SU-DHL-6 (cell line): ENCODE data around the gene ATP1B2.

Source experiments
- CTCF ChIP-seq: fragments of 200-600 bp; sonication (generic); IDR thresholded peaks from one replicate; pipeline ENCODE4 v1.5.1; 2017; ENCODE audit warnings: antibody characterized with exemption, mild to moderate bottlenecking, low read length, moderate library complexity; ENCODE audit not compliant: insufficient read depth, poor library complexity, severe bottlenecking
- EZH2phosphoT487 ChIP-seq: fragments of 200-600 bp; sonication (generic), shearing (Covaris generic); conservative IDR thresholded peaks from 2 replicates; pipeline ENCODE4 v1.6.1; 2018; ENCODE audit warnings: mild to moderate bottlenecking, antibody characterized with exemption, low read length, moderate library complexity, mixed read lengths

DNA sequence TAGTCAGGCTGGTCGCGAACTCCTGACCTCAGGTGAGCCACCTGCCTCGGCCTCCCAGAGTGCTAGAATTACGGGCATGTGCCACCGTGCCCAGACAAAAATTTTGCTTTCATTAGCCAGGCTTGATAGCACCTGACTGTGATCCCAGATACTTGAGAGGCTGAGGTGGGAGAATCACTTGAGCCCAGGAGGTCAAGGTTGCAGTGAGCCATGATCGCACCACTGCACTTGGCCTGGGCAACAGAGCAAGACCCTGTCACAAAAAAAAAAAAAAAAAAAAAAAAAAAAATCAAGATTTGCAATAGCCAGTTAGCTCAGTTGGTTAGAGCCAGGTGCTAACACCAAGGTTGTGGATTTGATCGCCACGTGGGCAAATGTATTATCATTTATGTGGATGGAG lies 29.9 kb upstream of the ATP1B2 start:
- TF ChIP-seq CTCF: no peak
- TF ChIP-seq EZH2phosphoT487: no peak
